GM21515 (cell line): ENCODE data around the gene C9orf78.
A peak's percentile ranks its signal among the peaks of the same experiment; 100 is the strongest.

Source experiments
- ATAC-seq: cut with Tn5 transposase; IDR thresholded peaks from one replicate; pipeline ENCODE4 v1.9.1; 2021; ENCODE audit not compliant: unreplicated experiment

The C9orf78 gene

DNA sequence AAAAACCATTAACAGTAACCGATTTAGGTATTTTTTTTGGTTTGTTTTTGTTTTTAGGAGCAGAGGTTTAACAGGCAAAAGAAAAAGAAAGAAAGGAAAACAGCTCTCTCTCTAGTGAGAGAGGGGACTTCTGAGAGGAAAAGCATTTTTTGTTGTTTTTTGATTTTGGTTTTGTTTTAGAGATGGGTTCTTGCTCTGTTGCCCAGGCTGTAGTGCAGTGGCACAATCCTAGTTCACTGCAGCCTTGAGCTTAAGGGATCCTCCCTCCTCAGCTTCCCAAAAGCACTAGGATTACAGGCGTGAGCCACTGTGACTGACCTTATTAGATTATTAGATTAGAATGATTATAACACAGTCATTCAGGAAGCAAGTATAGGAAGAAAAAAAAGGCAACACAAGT lies 10.3 kb upstream of the C9orf78 start:
- ATAC-seq = no peak

DNA sequence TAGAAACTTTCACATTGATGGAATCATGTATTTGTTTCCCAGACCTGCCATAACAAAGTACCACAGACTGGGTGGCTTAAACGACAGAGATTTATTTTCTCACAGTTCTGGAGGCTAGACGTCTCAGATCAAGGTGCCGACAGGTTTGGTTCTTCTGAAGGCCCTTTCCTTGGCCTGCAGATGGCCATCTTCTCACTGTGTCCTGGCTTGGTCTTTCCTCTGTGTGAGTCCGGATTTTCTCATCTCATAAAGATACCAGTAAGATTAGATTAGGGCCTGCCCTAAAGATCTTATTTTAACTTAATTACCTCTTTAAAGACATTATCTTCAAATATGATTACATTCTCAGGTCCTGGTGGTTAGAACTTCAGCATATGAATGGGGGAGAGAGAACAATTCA lies 6.0 kb upstream of the C9orf78 start:
- no peak for ATAC-seq

DNA sequence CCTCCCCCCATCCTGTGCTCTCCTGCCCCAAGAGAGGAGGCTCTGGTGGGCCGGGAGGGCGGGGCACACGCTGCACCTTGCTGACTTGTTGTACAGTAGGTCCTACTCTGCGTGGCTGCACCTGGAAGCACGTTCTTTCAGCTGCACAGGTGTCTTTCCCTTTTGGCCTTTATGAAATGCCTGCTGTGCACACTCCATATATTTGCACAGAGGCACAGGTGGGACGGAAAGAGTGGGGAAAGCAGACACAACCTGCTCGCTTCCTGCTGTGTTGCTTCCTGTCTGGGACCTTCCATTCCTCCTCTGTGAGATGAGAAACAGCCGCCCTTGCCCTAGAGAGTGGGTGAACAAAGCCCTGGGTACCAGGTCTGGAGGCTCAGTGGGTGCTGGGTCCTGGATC lies 5.0 kb upstream of the C9orf78 start:
- ATAC-seq = no peak

DNA sequence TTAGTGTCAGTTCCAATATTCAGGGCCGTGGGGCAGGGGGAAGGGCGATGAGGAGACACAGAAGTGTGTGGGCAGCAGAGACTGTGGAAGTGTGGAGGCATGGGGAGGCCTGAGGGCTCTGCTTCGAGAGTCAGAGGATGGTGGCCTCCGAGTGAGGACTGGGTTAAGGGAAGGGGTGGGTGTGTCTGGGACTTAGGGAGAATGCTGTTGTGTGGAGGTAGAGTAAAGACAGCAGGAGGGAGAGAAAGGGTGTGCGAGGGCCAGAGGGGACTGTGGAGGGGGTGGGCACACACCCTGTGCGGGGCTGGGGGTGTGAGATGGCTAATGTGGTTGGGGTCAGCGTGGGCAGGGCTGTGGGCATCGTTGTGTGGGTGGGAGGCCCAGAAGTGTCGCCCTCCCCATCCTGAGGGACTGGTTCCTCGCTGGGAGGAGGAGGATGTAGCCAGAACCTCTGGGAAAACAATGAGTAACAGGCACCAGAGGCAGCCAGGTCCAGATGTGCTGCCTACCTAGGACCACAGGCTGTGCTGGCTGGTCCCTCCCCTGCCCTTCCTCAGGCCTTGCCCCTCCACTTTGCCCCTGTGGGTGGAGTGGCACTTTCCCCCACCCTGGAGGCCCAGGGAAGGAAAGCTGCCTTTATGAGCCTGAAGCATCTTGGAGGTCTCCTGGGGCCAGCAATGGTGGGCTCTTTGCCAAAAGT lies 4.4 kb upstream of the C9orf78 start:
- ATAC-seq = no peak

DNA sequence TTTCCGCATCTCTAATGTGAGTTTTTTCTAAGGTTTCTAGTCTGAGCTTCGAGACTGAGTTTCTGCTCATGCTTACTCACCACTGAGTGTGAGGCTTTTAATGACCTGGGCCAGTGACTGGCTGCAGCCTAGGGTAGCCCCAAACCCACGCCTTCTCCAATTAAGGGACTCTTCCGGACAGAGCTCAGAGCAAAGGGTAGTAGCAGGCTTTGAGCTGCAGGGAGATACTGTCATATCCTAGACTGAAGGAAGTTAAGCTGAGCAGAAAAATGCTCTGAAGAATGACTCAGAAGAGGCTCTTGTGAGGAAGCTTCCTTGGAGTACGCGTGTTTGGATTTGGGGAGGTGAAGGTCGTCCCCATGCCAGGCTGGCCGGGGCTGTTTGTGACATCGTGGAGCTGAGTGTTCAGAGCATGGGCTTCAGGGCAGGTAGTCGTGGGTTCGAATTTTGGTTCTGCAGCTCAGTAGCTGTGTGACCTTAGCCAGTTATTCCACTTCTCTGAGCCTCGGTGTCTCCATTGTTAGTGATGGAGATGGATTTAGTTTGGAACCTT lies 3.7 kb upstream of the C9orf78 start:
- no peak for ATAC-seq

DNA sequence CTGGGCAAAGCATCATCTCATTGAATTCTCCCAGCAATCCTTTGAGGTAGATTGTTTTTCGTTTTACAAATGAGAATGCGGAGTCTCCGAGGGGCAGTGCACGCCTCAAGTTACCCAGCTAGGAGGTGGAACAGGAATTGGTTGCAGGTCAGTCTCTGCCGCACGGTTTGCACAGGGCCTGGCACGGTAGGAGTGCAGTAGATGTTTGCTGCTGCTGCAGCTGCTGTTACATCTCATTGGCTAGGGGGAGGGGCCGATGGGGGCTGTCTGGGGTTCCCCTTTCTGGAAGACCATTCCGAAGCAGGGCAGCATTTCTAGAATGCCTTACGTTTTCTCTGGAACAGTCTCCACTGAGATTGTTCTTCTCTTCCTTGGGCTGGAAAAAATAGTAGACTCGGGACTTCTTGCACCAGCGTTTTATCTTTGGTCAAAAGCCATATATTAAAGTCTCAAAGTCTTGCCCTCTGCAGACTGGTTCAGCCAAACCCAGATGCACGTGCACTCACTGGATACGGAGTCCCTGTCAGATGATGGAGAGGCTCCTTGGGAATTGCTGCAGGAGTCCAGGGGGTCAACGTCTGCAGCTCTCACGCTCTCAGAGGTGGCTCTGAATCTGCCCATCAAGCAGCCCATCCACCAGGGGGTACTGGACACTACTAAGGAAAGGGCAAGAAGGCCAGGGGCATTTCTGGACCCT lies 1.4 kb upstream of the C9orf78 start:
- ATAC-seq = no peak

DNA sequence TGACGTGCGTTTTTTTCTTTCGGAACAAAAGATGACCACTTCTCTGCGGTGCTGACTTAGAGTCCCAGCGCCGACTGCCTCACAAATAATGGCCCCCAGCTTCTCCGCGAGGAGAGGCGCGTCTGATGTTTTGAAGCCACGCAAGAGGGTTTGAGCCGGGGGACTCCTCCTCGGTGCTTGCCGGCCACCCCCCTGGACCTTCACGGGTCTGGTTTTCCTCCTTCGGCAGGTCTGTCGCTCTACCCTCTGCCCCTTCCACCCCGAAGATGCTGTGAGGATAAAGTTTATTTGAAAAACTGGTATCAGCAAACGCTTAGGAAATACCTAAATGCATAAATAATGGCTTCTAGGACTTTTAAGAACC lies 767 bp upstream of the C9orf78 start:
- no peak for ATAC-seq

DNA sequence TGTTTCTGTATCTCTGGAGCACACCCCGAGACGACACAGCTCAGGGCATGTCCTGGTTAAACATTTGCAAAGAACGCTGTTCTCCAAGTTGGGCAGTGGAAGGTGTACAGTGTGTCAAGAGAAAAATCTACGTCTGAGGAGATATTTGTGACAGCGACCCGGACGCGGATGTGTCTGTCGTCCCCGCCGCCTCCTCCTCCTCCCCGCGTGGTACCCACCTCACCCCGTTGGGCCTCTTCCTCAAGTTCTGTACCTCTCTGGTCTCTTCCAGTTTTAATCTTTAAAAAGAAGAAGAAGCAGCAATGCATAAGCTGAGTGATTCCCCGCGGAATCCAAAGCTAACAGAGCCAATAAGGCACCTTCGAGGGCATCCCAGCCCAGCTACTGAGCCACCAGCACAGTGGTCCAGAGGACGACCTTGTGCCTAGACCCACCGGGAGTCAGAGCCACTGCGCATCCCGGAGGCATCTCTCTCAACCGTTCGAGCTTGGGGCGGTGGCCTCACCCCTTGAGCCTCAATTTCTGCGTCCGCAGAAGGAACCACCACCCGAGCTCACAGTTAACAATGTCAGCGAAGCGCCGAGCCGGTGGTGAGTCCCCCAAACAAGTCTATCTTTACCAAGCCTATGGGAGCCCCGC lies 467 bp downstream of the C9orf78 start:
- peak; percentile 16 for ATAC-seq

DNA sequence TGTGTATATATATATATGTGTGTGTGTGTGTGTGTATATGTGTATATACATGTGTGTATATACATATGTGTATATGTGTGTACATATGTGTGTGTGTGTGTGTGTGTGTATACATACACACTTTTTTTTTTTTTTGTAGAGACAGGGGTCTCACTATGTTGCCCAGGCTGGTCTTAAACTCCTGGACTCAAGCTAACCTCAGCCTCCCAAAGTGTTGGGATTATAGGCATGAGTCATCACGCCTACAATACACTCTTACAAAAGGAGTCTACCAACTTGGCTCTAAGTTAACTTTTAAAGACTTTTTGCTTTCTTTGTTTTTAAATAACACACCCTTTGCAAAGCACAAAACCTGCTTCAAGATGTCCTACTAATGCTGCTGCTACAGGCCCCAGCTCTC lies 2.1 kb downstream of the C9orf78 start:
- no peak for ATAC-seq

DNA sequence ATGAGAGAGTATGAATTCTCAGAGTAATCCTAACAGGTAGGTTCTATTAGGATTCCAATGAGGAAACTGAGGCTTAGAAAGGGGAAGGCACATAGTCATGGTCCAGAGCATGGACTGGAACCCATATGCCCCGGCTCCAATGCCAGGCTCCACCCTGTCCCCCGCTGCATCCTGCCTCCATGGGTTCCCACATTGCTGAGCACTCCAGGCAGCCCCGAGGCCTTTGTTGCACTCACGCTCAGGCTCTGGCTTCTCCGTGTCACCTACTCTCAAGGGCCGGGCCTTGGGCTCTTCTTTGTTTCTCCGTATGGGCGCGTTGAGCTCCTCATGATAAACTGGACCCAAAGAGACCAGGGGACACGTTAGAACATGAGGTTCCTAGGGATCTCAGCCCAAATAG lies 6.1 kb downstream of the C9orf78 start:
- no peak for ATAC-seq

DNA sequence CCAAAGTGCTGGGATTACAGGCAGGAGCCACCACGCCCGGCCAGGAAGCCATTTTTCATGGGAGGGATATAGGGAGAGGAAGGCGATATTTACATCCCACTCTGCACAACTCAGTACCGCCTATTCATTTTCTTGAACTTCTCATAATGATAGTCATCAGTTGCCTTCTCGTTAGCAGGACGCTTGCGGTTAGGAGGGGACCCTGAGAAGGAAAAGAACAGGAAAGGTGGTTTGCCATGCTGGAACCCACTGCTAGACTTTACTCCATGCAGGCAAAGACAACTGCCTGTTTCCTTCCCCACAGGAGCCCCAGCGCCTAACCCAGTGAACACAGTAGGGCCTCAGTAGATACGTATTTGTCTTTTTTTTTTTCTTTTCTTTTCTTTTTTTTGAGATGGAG lies 7.0 kb downstream of the C9orf78 start:
- ATAC-seq = no peak

DNA sequence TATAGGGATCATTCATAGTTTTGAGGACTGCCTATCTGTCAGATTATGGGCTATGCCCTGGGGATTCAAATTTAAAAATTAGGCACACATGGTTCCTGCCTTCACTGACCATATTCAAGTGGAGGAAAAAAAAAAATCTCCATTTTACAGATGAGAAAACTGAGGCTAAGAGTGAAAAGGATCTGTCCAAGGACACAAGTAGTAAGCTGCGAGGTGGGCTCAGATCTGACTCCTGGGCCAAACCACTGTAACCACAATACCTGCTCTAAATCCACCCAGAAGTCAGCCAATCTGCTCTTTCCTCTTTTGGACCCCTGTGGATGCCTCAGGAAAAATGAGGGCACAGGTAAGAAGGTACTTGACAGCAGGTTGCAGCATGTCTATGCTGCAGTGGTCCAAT lies 8.3 kb downstream of the C9orf78 start:
- ATAC-seq = no peak

DNA sequence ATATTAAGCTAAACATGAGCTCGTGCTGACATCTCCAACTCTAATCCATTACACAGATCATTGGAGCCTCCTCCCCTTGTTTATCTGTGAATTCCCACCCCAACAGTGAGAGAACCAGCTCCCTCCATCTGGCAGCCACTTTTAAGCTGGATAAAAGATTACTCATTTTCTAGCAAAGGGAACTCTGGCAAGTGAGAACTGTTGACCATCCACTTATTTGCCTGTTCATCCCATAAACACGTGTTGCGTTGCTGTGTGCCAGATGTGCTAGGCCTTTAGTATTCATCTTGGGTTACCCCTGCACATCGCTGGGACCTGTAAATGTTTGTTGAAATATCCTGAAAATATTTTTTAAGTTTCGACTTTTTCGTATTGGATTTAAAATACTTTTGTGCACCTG lies 8.7 kb downstream of the C9orf78 start:
- ATAC-seq = no peak

DNA sequence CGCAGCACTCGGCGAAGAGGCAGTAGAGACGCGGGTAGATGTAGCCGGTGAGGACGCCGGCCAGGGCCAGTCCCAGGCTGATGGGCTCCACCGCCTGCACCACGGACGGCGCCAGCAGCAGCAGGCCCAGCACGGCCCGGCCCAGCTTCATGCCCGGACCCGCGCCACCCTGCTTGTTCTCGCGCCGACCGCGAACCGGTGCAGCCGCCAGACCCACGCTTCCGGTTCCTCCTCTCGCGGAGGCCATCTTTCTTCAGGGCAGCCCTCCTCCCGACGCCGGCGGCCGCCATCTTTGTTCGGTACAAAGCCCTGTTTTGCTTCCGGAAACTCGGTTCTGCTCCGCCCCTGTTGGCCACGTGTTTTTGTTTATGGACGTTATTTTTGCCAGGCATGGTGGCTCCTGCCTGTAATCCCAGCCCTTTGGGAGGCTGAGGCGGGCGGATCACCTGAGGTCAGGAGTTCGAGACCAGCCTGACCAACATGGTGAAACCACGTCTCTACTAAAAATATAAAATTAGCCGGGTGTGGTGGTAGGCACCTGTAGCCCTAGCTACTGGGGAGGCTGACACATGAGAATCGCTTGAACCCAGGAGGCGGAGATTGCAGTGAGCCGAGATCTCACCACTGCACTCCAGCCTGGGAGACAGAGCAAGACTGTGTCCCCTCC lies 11.0 kb downstream of the C9orf78 start, which contains the start of gene TOR1A:
TSS of gene TOR1A (minus strand) at position 202 of the 667 bp plus-strand sequence. CDS start at position 151, 51 bp downstream.
- ATAC-seq = peak; percentile 82

DNA sequence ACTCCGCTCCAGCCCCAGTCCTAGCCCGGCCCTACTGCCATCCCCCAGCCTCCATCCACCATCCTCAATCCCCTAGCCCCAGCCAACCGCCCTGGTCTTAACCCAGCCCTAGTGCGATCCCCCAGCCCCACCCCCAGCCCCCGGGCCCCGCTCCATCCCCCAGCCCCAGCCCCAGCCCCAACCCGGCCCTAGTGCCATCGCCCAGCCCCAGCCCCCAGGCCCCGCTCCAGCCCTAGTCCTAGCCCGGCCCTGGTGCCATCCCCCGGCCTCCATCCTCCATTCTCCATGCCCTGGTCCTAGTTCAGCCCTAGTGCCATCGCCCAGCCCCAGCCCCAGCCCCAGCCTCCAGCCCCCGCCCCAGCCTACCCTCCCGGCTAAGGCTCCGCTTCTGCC lies 11.5 kb downstream of the C9orf78 start:
- ATAC-seq = no peak

DNA sequence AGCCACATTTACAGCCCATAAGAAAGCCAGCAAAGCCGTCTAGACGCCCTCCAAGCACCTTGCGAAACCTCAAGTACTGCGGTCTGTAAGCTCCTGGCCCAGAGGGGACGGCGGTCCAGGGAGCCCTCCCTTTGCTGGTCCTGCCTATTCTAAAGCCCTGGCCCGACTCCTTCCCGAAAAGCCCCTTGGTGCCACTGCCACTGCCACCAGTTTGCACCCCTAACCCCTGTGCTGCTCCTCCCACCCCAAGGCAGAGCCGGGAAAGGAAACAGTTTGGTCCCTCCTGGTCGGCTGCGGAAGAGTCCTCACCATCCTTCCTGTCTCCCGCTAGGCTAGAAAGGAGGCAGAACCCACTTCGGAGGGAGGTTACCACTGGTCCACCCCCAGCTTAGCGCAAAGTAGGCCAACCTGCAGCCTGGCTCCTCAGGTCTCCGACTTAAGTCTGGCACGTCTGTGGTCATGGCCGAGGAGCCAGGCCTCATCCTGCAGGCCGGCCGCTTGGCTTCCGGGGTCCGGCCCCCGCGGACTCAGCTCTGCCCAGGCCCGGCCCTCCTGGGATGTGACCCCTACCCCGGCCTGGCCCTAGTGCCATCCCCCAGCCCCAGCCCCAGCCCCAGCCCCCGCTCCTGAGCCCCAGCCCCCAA lies 12.1 kb downstream of the C9orf78 start:
- no peak for ATAC-seq

DNA sequence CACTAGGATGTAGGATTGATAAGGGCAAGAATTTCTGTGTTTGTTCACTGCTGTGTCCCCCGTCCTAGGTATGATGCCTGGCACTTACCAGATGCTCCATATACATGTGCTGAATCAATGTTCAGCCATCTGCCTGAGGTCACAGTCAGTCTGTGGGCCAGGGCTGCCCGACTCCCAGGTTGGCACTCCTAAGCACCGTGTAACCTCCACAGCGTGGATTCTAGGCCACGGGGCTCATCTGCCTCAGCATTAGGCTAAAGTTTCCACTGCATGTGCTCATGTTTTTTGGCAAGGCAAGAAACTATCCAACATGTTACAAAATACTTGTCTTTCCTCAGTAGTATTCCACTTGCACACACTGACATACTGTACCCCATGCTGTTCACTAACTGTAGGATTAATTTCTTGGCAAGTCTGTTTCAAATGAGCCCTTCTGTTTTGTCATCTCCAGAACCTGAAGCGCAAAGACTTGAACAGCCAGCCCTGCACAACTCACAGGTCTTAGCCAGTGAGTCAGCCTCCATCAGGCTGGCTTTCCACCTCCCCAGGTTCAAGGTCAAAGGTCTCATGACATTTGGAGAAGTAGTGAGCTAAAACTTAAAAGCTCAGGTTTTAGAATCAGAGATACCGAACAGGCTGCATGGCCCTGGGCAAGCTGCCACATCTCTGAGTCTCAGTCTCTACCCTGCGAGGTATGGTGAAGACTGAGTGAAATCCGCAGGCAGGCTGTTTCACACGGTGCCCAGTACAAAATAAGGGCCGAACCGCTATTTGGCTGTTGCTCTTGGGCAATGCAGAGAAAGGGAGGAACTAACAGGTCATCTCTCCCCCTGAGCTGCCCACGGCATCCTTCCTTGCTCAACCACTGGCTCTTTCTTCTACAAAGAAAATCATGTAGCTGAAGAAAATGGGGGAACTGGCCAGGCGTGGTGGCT lies 18.3 kb downstream of the C9orf78 start:
- ATAC-seq = no peak

DNA sequence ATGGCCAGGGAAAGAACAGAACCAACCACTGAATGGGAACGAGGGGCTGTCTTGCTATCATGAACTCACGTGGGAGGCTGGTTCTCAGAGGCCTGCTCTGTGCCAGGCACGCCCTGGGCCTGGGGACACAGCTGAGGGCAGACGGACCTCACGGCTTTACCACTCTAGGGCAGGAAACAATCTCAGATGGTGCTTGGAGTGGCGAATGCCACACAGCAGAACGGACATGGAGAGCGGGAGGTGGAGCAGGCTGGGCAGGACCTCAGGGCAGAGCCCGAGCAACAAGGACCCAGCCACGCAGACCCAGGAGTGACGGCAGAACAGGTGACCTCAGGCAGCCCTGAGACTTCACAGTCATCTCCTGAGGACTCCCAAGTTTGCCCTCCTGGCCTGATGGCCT lies 19.8 kb downstream of the C9orf78 start:
- ATAC-seq = no peak

DNA sequence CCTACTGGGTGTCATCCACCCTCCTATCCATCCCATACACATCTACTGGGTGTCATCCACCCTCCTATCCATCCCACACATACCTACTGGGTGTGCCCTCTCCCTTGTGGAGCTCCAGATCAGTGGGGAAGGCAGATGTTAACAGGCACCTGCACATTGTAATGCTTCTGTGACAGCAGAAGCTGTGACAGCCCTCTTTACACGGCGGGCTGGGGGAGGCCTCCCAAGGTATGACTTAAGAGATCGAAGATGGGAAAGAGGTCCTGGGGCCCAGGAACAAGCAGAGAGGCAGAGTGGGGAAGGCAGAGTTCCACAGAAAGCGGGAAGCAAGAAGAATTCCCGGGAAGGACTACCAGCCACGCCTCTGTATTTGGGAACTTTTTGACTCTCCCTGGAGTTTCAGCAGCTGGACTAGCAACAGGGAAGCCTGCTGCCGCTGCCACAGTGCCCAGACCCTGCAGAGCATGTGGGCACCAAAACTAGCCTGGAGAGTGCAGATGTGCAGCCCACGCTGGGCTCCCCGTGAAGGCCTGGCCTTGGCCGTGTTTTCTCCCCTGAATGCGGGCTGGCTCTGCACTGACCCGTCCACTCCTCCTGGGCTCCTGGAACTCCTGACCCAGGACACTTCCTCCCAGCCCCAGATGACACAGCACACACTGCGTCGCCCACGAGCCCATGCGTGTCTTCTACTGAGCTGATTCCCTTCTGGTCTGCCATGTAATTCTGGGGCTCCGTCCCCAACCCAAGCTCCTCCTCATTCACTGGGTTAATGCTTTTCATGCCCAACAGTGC lies 20.4 kb downstream of the C9orf78 start:
- no peak for ATAC-seq
